DMS153 (cell line): ENCODE results near the gene DNAI7.
A peak's percentile ranks its signal among the peaks of the same experiment; 100 is the strongest.

Source experiments
- DNase-seq: peaks from one replicate; lab custom pipeline; 2025; lab: John Stamatoyannopoulos, UW

The DNAI7 gene, protein sequence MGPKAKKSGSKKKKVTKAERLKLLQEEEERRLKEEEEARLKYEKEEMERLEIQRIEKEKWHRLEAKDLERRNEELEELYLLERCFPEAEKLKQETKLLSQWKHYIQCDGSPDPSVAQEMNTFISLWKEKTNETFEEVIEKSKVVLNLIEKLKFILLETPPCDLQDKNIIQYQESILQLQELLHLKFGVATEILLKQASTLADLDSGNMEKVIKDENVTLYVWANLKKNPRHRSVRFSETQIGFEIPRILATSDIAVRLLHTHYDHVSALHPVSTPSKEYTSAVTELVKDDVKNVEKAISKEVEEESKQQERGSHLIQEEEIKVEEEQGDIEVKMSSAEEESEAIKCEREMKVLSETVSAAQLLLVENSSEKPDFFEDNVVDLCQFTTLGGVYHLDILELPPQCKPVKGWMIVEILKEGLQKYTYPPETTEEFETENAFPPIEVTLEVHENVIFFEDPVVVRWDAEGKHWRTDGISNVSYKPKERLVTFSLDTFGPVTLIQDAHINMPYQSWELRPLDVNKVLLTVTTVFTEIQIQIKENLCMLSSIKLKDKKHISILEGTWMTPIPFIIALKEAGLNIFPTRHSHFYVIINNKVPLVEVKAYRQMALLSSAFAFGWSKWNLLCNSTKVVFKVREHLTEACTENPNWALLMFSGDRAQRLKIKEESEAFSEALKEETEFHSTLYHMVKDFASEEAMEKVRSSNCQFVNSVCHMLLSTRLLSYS

DNA sequence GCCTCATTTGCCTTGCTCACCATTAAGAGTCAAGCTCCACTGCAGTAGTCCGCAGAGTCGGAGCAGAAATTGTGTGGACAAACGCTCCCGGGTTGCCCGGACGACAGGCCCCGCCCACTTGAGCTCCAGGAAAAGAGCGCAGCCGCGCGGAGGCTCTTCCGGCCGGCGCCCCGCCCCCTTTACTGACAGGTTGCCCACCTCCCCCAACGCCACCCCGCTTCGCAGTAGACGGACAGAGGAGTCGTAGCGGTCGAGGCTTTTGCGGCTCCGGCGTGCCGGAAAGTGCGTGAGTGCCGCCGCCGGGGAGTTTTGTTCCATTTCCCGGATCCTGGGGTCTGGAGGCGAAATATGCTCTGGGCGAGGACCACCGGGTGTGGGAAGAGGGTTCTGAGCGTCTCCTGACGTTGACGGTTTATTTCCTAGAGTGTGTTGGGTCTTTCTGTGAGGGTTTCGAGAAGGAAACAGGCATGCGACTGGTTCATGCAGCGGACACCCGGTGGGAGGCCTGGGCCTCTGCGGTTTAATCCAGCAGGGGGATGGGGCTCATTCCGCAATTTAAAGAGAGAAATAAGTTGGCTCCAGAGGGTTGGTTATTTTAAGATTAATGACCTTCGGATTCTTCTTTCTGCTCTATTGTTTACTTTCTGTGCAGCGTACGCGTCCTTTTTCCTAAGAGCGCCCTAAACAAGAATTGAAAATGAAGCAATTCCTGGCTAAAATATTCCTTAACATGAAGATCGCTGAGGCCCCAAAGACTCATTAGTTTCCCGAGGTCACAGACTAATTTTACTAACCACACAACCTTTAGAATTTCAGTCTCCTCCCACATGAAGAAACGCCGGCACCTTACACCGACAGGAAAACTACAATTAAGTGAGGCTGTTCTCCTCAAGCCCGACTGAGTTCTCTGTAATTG, at the start of gene DNAI7, which contains the start of gene ETFRF1:
TSS of gene DNAI7 (minus strand) at position 105 of the 916 bp plus-strand sequence. CDS start at position 23, 82 bp downstream.
TSS of gene ETFRF1 (plus strand) at position 182 of the 916 bp plus-strand sequence. CDS start 8,720 bp downstream, outside the sequence.
- DNase-seq = peak; percentile 93

DNA sequence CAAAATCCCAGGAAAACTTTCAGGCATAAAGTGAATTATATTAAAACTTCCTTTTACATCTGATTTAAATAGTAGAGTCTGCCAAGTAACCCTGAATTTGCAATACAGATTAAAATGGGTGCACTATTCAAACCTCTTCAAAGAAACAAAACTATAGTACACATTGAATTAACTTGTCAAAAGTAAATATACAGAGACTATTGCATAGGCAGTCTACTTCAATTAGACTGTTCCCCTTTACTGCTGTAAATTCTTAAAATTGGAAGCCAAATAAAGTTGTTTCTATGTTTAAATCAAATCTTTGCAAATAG, 48.7 kb upstream of the DNAI7 start:
- no peak for DNase-seq

- no peak for DNase-seq
These were observed 48.2 kb upstream of the DNAI7 start for GRCh38 chr12:25242981-25243679.

DNA sequence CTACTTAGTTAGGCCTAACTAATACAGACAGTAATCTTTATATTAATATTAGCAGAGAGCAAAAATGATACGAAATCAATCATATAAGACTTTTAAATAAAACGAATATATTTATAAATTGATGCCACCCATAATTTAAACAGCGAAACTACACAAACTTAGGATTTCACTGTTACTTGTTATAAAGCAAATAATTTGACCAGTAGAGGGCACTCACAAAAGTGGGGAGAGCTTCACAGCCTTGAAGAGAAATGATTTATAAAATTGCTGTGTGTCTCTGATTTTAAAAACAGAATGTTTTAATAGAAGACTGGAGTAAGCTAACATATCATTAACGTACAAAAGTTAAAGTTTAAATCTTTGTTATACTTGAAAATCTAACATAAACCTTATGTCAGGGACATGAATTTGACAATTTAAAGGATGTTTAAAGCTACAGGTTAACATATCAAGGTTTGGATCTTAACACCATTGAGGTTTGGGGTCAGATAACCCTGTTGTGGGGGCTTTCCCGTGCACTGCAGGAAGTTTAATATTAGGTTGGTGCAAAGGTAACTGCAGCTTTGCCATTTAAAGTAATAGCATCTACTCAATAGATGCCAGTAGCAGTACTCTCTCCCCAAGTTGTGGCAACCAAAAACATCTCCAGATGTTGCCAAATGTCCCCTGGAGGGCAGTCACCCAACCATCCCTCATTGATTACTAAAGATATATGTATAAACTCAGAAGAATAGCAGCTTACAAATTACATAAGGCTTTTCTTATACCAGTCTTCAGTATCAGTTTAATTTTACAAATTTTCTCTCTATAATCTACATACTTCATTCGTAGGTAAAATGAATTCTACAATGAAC, 46.4 kb upstream of the DNAI7 start:
- DNase-seq = peak; percentile 19

DNA sequence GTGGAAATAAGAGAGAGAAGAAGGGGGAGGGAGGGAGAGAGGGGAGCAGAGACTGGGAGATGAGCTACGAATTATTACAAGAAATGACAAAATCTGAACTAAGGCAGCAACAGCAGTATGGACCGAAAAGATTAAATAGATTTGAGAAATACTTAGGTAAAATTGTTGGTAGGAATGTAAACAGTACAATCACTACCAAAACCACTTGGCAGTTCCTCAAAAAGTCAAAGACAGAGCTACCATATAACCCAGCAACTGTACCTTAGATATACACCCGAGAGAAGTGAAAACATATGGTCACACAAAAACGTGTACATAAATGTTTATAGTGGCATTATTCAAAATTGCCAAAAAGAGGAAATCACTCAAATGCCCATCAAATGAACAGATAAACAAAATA, 41.7 kb upstream of the DNAI7 start:
- no peak for DNase-seq

DNA sequence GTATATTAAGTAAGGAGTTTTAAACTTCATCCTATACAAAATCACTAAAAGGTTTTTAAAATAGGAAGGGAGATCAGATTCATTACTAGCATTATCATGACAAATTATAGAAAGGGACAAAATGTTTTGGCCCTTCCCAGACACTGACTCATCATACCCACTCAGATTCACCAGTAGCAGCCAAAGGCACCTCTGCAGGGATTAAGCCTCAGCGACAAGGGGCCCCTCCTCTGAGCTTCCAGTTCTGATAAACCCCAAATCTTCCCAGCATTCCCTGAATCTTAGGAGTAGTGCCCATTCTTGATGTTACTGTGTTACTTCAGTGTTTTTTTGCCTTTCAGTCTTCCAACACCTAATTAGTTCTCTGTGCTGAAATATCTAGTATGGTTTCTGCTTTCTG, 41.2 kb upstream of the DNAI7 start:
- no peak for DNase-seq

GRCh38 chr12:25213338-25213737, 18.4 kb upstream of the DNAI7 start:
- no peak for DNase-seq

DNA sequence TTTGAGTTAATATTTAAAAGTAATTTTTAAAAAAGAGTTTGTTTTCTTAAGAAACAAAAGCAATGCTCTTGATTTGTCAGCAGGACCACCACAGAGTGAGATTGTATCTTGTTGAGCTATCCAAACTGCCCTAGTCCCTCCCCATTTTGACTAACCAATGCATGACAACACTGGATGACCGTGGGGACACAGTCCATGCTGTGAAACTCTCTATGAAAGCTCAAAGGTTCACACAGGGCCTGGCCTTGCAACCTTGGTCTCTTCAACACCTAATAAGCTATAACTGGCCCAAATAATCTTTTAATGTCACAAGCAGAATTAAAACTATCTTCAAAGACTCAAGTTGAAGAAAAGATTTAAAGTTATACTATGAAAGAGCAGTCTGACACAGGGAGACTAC, 13.6 kb upstream of the DNAI7 start:
- DNase-seq = no peak

DNA sequence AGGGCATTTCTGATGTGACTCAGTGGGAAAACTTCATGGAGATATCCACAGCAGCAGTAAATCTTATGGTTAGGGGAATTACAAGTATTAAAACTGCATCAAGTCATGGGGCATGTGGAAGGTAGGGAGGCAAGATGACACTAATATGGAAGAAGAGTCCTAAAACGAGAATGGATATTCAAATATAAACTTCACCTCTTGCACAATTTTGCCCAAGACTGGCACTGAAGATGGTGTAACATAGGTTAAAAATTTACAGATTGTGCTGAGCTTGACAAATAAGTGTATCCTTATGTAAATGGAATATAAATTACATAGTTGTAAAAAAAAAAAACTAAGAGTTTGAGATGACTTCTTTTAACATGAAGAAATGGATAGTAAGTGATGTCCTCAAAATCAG, 12.9 kb upstream of the DNAI7 start:
- no peak for DNase-seq

DNA sequence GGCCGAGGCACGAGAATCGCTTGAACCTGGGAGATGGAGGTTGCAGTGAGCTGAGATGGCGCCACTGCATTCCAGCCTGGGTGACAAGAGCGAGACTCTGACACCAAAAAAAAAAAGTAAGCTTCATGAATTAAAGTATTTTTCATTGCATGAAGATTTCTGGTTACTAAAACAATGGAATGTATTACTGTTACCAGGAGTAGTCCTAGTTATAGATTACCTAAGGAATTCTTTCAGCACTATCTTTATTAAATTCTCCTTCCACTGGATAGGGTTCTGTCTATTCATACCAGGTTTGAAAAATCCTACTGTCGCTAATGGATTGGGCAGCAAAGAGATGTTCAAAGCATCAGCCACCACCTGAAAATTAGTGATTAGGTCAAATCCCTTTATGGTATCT, 12.5 kb upstream of the DNAI7 start:
- DNase-seq = no peak

DNA sequence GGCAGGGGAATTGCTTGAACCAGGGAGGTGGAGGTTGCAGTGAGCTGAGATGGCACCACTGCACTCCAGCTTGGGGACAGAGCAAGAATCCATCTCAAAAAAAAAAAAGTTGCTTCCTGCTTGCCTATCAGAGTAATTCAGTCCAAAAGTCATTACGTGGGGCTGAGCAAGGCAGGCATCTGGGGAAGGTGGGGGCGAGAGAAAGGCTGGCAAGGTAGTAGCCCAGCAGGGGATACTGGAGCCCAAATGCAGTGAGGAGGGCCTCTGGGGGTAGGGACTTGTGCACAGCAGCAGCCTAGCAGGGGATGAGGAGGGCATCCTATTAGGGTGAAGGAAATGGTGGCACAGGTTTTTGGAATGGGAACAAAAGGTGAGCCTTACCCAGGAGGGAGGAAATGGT, 7.2 kb upstream of the DNAI7 start:
- DNase-seq = no peak

- no peak for DNase-seq
These were observed 5.7 kb upstream of the DNAI7 start for GRCh38 chr12:25200703-25201102.

- no peak for DNase-seq
These were observed 2.6 kb upstream of the DNAI7 start for GRCh38 chr12:25197608-25198007.

- DNase-seq = no peak
These were observed 271 bp downstream of the DNAI7 start for GRCh38 chr12:25194722-25195055.

- no peak for DNase-seq
These were observed 746 bp downstream of the DNAI7 start for GRCh38 chr12:25194214-25194613.

DNA sequence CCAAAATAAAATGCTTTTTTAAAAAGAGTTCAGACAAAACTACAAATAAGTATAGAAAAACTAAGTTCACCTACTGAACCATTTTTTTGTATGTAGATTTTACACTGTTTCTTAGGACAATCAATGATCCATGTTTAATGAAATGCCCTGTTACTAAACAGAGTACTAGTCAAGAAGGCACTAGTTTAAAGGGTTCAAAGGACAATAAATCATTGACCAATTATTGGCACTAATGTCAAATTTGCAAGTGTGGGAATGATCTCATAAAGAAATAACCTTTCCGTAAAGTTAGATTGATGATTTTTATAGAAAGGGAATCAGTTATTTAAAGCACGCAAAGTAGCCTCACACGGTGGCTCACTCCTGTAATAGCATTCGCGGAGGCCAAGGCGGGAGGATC, 4.2 kb downstream of the DNAI7 start:
- no peak for DNase-seq

DNA sequence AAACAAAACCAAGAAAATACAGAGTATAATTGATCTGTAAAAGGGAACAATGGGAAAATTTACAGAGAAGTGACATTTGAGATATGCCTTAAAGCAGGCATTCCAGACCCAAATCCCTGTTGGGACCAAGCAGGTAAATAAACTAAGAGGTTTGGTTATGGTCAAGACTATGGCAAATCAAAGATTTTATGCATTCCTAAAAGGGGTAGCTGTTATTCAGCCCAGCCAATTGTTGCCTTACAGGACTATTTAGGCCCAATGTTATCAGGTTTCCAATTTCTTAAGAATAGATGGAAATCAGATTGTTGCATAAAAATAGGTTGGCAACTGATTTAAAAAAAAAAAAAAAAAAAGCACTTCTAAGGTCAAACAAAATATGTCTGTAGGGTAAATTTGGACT, 5.3 kb downstream of the DNAI7 start:
- DNase-seq = no peak

GRCh38 chr12:25187781-25188180, 7.2 kb downstream of the DNAI7 start:
- no peak for DNase-seq

DNA sequence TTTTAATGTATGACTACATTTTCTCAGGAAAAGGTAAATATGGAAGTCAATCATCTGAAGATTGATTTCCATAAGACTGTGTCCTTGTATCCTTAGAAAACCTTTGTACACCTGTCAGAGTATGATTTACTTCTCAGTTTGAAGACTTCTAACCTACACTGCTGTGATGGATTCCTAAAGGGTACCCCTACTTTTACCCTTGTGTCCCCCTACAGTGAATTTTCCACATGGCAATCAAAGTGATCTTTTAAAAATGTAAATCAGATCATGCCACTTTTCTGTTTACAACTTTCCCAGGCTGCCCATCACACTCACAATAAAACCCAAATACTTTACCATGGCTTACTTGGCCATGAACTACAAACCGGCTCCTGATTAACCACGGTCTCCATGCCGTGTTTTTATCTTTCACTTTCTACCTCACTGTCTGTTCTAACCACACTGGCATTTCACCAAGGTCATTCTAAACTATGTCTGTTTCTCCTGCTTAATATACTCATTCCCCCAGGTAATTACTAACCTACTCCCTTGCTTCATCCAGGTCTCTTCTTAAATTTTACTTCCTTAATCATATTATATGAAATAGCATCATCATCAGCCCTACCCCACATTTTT, 8.1 kb downstream of the DNAI7 start:
- DNase-seq = no peak

DNA sequence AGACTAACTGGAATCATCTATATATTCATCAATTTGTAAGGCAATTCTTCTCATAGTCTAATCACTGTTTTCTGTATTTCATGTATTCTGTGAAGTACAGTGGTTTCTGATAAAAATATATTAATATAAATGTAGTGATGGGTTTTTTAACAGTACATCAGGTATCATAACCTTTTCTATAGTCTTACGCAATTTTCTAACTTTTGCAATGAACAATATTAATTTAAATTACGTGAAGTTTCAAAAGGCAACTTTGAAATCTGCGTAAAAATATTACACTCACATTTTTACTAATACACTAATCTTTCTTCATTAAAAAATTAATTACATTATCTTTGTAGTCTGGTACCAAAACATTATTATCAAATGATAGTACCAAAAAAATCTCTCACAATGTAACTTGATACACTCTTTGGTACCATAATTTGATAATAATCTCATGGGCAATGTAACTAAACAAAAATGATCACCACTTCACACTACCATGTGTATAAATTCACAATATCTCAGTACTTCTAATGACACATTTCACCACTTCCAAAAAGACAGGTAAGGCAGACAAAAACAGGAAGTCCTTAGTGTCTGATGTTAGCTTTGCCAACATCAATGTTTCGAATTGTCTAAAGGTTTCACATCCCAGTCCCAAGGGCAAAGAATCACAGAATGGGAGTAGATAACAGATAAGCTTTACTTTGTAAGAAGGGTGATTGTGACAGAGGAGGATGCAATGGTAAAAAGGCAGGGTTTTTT, 8.7 kb downstream of the DNAI7 start:
- no peak for DNase-seq
